Endothelial cell (in vitro differentiated cells): ENCODE results near the gene ASB2. TPM values are rescaled to one million over a fixed set of nuclear protein-coding genes. Genes with fewer than 3 reads are reported as not detected.

Source experiments
- DNase-seq: peaks from one replicate; pipeline ENCODE4 v3.0.0; 2021; ENCODE audit warnings: low spot score
- H3K27ac Mint-ChIP-seq: one replicate; pipeline ENCODE4 v1.8.0; 2021; ENCODE audit warnings: mixed read lengths, inconsistent platforms; ENCODE audit not compliant: unreplicated experiment
- H3K27me3 Mint-ChIP-seq: one replicate; pipeline ENCODE4 v1.8.0; 2021; ENCODE audit warnings: mild to moderate bottlenecking, moderate library complexity, mixed read lengths, inconsistent platforms; ENCODE audit not compliant: unreplicated experiment
- H3K36me3 Mint-ChIP-seq: one replicate; pipeline ENCODE4 v1.8.0; 2021; ENCODE audit warnings: mild to moderate bottlenecking, low read depth, mixed read lengths, inconsistent platforms; ENCODE audit not compliant: unreplicated experiment
- H3K4me1 Mint-ChIP-seq: one replicate; pipeline ENCODE4 v1.8.0; 2021; ENCODE audit warnings: mild to moderate bottlenecking, mixed read lengths, inconsistent platforms; ENCODE audit not compliant: unreplicated experiment
- H3K4me3 Mint-ChIP-seq: one replicate; pipeline ENCODE4 v1.8.0; 2021; ENCODE audit warnings: mild to moderate bottlenecking, mixed read lengths, inconsistent platforms; ENCODE audit not compliant: unreplicated experiment
- H3K9me3 Mint-ChIP-seq: one replicate; pipeline ENCODE4 v1.8.0; 2021; ENCODE audit warnings: mixed read lengths, inconsistent platforms; ENCODE audit not compliant: unreplicated experiment
- CTCF ChIP-seq: fragments of 200-600 bp; sonication (generic); IDR thresholded peaks from one replicate; pipeline ENCODE4 v1.5.0; 2021; ENCODE audit warnings: antibody characterized with exemption; ENCODE audit not compliant: unreplicated experiment
- total RNA-seq: library from RNA; stranded (reverse); fragmentation: NEBNext Ultra II Directional; extraction: Animal tissue kit (Norgen Biotek cat#: 25700); gene quantifications from one replicate; pipeline ENCODE4 v1.2.1, GENCODE V29; 2021; ENCODE audit not compliant: unreplicated experiment

ASB2 gene
- total RNA-seq, 1 donor from 2014 or later, result not detected

- TF ChIP-seq CTCF, result no peak
- Mint-ChIP-seq H3K9me3 (no peaks in the 10 kb centered on the region), H3K27ac (no peak overlapping the region), H3K36me3 (no peaks in the 10 kb centered on the region), H3K27me3 (peaks cover 10% of the 10 kb centered on the region), H3K4me3 (no peak overlapping the region), H3K4me1 (no peaks in the 10 kb centered on the region)
- DNase-seq, result no peak
Observed at GRCh38 chr14:93924592-93925355, 51.6 kb downstream of the ASB2 start.

GRCh38 chr14:93923626-93924025 is 52.7 kb downstream of the ASB2 start:
- H3K27me3 Mint-ChIP-seq, result peaks cover 4% of the 10 kb centered on the region
- H3K4me1 Mint-ChIP-seq, result no peaks in the 10 kb centered on the region
- H3K4me3 Mint-ChIP-seq, result no peak overlapping the region
- H3K27ac Mint-ChIP-seq, result no peak overlapping the region
- no peak for TF ChIP-seq CTCF
- H3K9me3 Mint-ChIP-seq, result no peaks in the 10 kb centered on the region
- no peaks in the 10 kb centered on the region for H3K36me3 Mint-ChIP-seq
- no peak for DNase-seq

GRCh38 chr14:93921001-93921806 is 55.2 kb downstream of the ASB2 start:
- Mint-ChIP-seq H3K36me3 (no peaks in the 10 kb centered on the region), H3K4me3 (no peak overlapping the region), H3K27ac (no peak overlapping the region), H3K27me3 (peaks cover 4% of the 10 kb centered on the region), H3K4me1 (no peaks in the 10 kb centered on the region), H3K9me3 (no peaks in the 10 kb centered on the region)
- no peak for TF ChIP-seq CTCF
- no peak for DNase-seq

- no peak overlapping the region for H3K27ac Mint-ChIP-seq
- no peaks in the 10 kb centered on the region for H3K9me3 Mint-ChIP-seq
Observed at GRCh38 chr14:93917141-93917540, 59.2 kb downstream of the ASB2 start.

More at GRCh38 chr14:93917141-93917540, 59.2 kb downstream of the ASB2 start:
- DNase-seq, result no peak
- H3K4me1 Mint-ChIP-seq, result no peaks in the 10 kb centered on the region
- H3K36me3 Mint-ChIP-seq, result no peaks in the 10 kb centered on the region
- peaks cover 5% of the 10 kb centered on the region for H3K27me3 Mint-ChIP-seq
- H3K4me3 Mint-ChIP-seq, result no peak overlapping the region
- TF ChIP-seq CTCF, result no peak
